Spinal cord (tissue), 10 donors: Measurements from ENCODE around the gene SLC6A13. TPM values are rescaled to one million over a fixed set of nuclear protein-coding genes. Genes with fewer than 3 reads are reported as not detected.
A peak's percentile ranks its signal among the peaks of the same experiment; 100 is the strongest.

Experiments
- DNase-seq, 6 donors: peaks; one replicate each; pipeline versions ENCODE4 v3.0.0 to v3.0.0-alpha.2; 2013 to 2015; ENCODE audit warnings: low spot score in 6 of 6, low read depth in 4 of 6
- H3K27ac ChIP-seq: one replicate; pipeline ENCODE4 v1.5.1; 2013; ENCODE audit warnings: low read depth, low read length, control low read depth
- H3K27me3 ChIP-seq: one replicate; pipeline ENCODE4 v1.6.1; 2013; ENCODE audit warnings: low read length; ENCODE audit not compliant: control insufficient read depth, insufficient read depth
- H3K36me3 ChIP-seq: one replicate; pipeline ENCODE4 v1.6.1; 2013; ENCODE audit warnings: low read length; ENCODE audit not compliant: control insufficient read depth, insufficient read depth
- H3K4me1 ChIP-seq: one replicate; pipeline ENCODE4 v1.6.1; 2013; ENCODE audit warnings: low read length; ENCODE audit not compliant: control insufficient read depth, insufficient read depth
- H3K4me3 ChIP-seq: one replicate; pipeline ENCODE4 v1.5.1; 2013; ENCODE audit warnings: low read depth, low read length, control low read depth
- H3K9me3 ChIP-seq: one replicate; pipeline ENCODE4 v1.6.1; 2013; ENCODE audit warnings: low read length; ENCODE audit not compliant: control insufficient read depth, insufficient read depth
- WGBS: methylation state at CpG from one replicate; pipeline ENCODE4 v1.1.5; 2013; ENCODE audit warnings: missing lambda C conversion rate; ENCODE audit not compliant: insufficient coverage; 5-methylcytosine and 5-hydroxymethylcytosine counted together
- polyA plus RNA-seq, 2 donors: library from polyadenylated mRNA; unstranded; fragments of 120-200 nt; gene quantifications; one replicate each; pipeline ENCODE4 v1.2.1, GENCODE V29; 2013; ENCODE audit not compliant: insufficient read length in 2 of 2
- total RNA-seq, 2 donors: library from RNA; depleted of rRNA in 1 of 2; stranded (reverse); fragments of 120-200 nt in 1 of 2; fragments of >200 nt in 1 of 2; gene quantifications; one replicate each; pipeline versions ENCODE4 v1.2.3 to v1.2.4, GENCODE V29; 2013 to 2014
- donor health status: healthy.

SLC6A13 gene
- total and polyA plus RNA-seq, 4 donors, result 33.6 to 711 (median 153) TPM

GRCh38 chr12:212715-213526 is 49.7 kb downstream of the SLC6A13 start:
- peak in 1 of 6 donors; percentile 18 for DNase-seq
- H3K27ac ChIP-seq, result no peak overlapping the region
- no peaks in the 10 kb centered on the region for H3K36me3 ChIP-seq
- H3K9me3 ChIP-seq, result no peaks in the 10 kb centered on the region
- WGBS, result 65% methylated on average over 15 of the region's 22 CpGs
- no peak overlapping the region for H3K4me3 ChIP-seq
- H3K4me1 ChIP-seq, result peaks cover 16% of the 10 kb centered on the region
- peaks cover 7% of the 10 kb centered on the region for H3K27me3 ChIP-seq

- Histone ChIP-seq H3K27ac (no peak overlapping the region), H3K9me3 (no peaks in the 10 kb centered on the region), H3K4me3 (no peak overlapping the region), H3K4me1 (peaks cover 16% of the 10 kb centered on the region), H3K27me3 (peaks cover 7% of the 10 kb centered on the region), H3K36me3 (no peaks in the 10 kb centered on the region)
- DNase-seq, result no peak
- WGBS, result 78% methylated on average over 8 of the region's 8 CpGs
These were observed 50.3 kb downstream of the SLC6A13 start for GRCh38 chr12:212415-212714.

DNA sequence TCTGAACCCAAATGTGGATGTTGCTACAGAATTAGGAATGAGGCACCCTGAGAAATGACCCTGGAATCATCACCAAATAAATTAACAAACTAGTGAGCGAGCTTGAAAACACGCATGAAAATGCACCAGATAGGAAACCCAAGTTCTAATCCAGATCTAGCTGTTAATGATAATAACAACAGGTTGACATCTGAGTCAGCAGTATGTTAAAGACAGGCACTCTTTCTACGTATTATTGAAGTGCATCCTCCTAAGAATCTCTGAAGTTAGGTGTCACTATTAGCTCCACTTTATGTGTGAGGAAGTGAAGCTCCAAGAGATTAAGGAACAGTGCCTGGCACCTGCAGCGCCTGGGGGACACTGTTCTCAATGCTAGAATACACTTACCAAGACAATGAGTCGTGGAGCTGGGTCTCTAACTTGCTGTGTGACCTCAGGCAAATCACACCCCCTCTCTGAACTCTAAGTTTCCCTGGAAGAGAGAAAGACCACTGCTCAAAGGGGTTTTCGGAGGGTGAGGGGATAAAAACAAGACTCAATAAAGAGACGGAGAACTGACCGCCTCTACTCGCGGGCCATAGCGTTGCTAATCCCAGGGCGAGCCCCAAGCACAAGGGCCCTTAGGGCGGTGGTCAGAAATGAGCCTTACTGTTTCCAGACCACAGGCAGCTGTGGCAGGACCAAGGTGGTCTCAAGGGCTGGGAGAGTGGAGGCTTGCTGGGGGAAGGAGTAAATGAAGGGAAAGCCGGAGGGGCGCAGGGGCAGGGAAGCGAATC is 50.8 kb downstream of the SLC6A13 start:
- H3K4me1 ChIP-seq, result peaks cover 16% of the 10 kb centered on the region
- H3K27me3 ChIP-seq, result peaks cover 7% of the 10 kb centered on the region
- no peaks in the 10 kb centered on the region for H3K9me3 ChIP-seq
- H3K4me3 ChIP-seq, result no peak overlapping the region
- no peak overlapping the region for H3K27ac ChIP-seq
- DNase-seq, result no peak
- WGBS, result 91% methylated on average over 11 of the region's 16 CpGs
- H3K36me3 ChIP-seq, result no peaks in the 10 kb centered on the region

- H3K27me3 ChIP-seq, result peaks cover 7% of the 10 kb centered on the region
- WGBS, result 92% methylated on average over 2 of the region's 3 CpGs
These were observed 51.5 kb downstream of the SLC6A13 start for GRCh38 chr12:211142-211465.

GRCh38 chr12:210277-211141 is 52.1 kb downstream of the SLC6A13 start:
- H3K27ac ChIP-seq, result no peak overlapping the region

More at GRCh38 chr12:211142-211465, 51.5 kb downstream of the SLC6A13 start:
- no peak overlapping the region for H3K4me3 ChIP-seq
- no peaks in the 10 kb centered on the region for H3K36me3 ChIP-seq
- DNase-seq, result no peak
- H3K27ac ChIP-seq, result no peak overlapping the region
- H3K9me3 ChIP-seq, result no peaks in the 10 kb centered on the region
- peaks cover 16% of the 10 kb centered on the region for H3K4me1 ChIP-seq

DNA sequence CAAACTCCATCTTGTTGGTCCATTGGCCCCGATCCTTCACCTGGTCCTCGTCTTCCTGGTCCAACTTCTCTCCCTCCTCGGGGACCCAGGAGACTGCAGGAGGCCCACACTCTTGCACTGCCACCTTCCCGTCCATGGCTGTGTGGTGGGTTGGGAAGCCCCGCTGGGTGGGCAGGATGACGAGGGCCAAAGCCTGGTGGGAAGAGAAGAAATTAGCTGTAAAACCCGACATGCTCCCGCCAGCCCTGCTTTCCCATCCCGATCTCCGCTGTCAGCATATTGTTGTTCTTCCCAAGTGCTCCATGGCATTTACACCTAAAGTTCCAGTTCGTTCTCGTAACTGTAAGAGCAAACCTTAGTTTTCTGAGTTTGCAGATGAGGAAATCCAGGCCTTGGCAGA is 52.8 kb downstream of the SLC6A13 start:
- H3K27ac ChIP-seq, result no peak overlapping the region
- peaks cover 16% of the 10 kb centered on the region for H3K4me1 ChIP-seq
- H3K9me3 ChIP-seq, result no peaks in the 10 kb centered on the region
- H3K27me3 ChIP-seq, result peaks cover 7% of the 10 kb centered on the region
- no peaks in the 10 kb centered on the region for H3K36me3 ChIP-seq
- no peak for DNase-seq
- WGBS, result 91% methylated on average over 12 of the region's 12 CpGs
- no peak overlapping the region for H3K4me3 ChIP-seq

More at GRCh38 chr12:210277-211141, 52.1 kb downstream of the SLC6A13 start:
- H3K9me3 ChIP-seq, result no peaks in the 10 kb centered on the region
- peaks cover 7% of the 10 kb centered on the region for H3K27me3 ChIP-seq
- H3K4me1 ChIP-seq, result peaks cover 16% of the 10 kb centered on the region
- no peak for DNase-seq
- H3K36me3 ChIP-seq, result no peaks in the 10 kb centered on the region
- H3K4me3 ChIP-seq, result no peak overlapping the region
- WGBS, result 82% methylated on average over 14 of the region's 16 CpGs

DNA sequence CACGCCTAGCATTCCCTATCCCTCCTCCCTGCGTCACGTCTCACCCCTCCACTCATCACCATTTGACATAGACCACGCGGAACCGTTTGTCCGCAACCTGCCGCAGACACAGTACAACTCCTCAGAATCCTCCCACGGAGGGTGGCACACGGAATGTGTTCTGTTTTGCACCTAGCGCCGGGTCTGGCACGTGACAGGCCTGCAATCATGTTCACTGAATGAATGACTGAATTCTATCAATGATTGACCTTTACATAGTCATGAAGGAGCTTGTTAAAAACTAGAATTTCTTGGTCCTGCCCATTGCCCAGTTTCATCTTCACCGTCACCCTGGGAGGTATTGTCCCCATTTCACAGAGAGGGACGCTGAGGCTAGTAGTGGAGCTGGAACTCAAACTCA is 53.4 kb downstream of the SLC6A13 start:
- no peak for DNase-seq
- H3K4me1 ChIP-seq, result peaks cover 19% of the 10 kb centered on the region
- H3K27ac ChIP-seq, result no peak overlapping the region
- H3K36me3 ChIP-seq, result no peaks in the 10 kb centered on the region
- H3K9me3 ChIP-seq, result no peaks in the 10 kb centered on the region
- no peak overlapping the region for H3K4me3 ChIP-seq
- WGBS, result 92% methylated on average over 13 of the region's 15 CpGs
- peaks cover 6% of the 10 kb centered on the region for H3K27me3 ChIP-seq

- no peaks in the 10 kb centered on the region for H3K9me3 ChIP-seq
- H3K4me1 ChIP-seq, result peaks cover 21% of the 10 kb centered on the region
- WGBS, result 72% methylated on average over 4 of the region's 4 CpGs
- no peak overlapping the region for H3K4me3 ChIP-seq
- no peak overlapping the region for H3K27ac ChIP-seq
- H3K36me3 ChIP-seq, result no peaks in the 10 kb centered on the region
- DNase-seq, result no peak
- H3K27me3 ChIP-seq, result peaks cover 4% of the 10 kb centered on the region
These were observed 53.8 kb downstream of the SLC6A13 start for GRCh38 chr12:208813-209212.

DNA sequence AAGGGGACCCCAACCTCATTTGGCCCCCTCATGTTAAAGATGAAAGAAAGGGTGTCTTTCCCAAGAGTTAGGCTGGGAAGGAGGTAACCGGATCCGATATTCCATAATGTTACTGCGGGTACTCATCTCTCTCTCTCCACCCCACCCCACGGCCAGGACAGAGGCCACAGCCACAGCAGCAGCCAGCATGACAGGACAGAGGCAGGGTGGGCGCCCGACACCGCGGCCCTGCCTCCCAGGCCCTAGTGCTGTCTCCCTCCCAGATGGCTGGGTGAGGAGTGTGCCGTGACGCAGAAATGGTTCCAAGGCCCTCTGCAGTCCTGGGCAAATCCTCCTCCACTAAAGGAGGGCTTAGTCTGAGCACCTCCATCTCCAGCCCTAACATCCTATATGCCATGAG is 54.8 kb downstream of the SLC6A13 start:
- no peak overlapping the region for H3K4me3 ChIP-seq
- no peaks in the 10 kb centered on the region for H3K9me3 ChIP-seq
- WGBS, result 85% methylated on average over 5 of the region's 10 CpGs
- no peaks in the 10 kb centered on the region for H3K36me3 ChIP-seq
- H3K27me3 ChIP-seq, result no peaks in the 10 kb centered on the region
- no peak overlapping the region for H3K27ac ChIP-seq
- H3K4me1 ChIP-seq, result peaks cover 12% of the 10 kb centered on the region
- no peak for DNase-seq
